Coronary artery (tissue), 2 donors: ENCODE data around the gene NAV1.
A peak's percentile ranks its signal among the peaks of the same experiment; 100 is the strongest.
"Not testable (repeated sequence)": the region's sequence is repeated elsewhere in the genome, so short reads cannot be mapped to it uniquely, and the experiment has no call there.

ENCODE experiments used
- DNase-seq: peaks from one replicate; pipeline ENCODE4 v3.0.0-alpha.2; 2017; ENCODE audit warnings: low spot score
- H3K27ac ChIP-seq, 2 donors: fragments of 200-600 bp; sonication (generic); one replicate each; pipeline ENCODE4 v1.5.1; 2016 to 2019
- H3K4me3 ChIP-seq: fragments of 200-600 bp; sonication (generic); 2 replicates; pipeline ENCODE4 v1.5.1; 2016; ENCODE audit warnings: mild to moderate bottlenecking, moderate library complexity
- CTCF ChIP-seq: fragments of 200-600 bp; sonication (generic); IDR thresholded peaks from one replicate; pipeline ENCODE4 v1.5.1; 2019; ENCODE audit warnings: antibody characterized with exemption

NAV1 gene

GRCh38 chr1:201538612-201539551, at the start of gene NAV1:
TSS of gene NAV1 (plus strand) at chr1:201539127. CDS start at chr1:201622885, 83,758 bp downstream.
- Histone ChIP-seq H3K4me3 (peak within 1 kb of the TSS; percentile 92), H3K27ac (peak within 1 kb of the TSS; percentile 66 to 89)
- peak; percentile 82 for DNase-seq
- no peak for TF ChIP-seq CTCF

GRCh38 chr1:201489643-201490261, 49.2 kb upstream of the NAV1 start:
- peak overlapping the region; percentile 29 to 86 for H3K27ac ChIP-seq
- no peak for DNase-seq
- no peak for TF ChIP-seq CTCF
- peak overlapping the region; percentile 19 for H3K4me3 ChIP-seq

- peak overlapping the region; percentile 86 to 96 for H3K27ac ChIP-seq
Measured at GRCh38 chr1:201490708-201491131, 48.2 kb upstream of the NAV1 start.

GRCh38 chr1:201491896-201492511, 46.9 kb upstream of the NAV1 start:
- Histone ChIP-seq H3K27ac (peak overlapping the region; percentile 96 to 100), H3K4me3 (peak overlapping the region; percentile 7)
- no peak for TF ChIP-seq CTCF
- no peak for DNase-seq

More at GRCh38 chr1:201490708-201491131, 48.2 kb upstream of the NAV1 start:
- no peak for DNase-seq
- H3K4me3 ChIP-seq, result no peak overlapping the region
- TF ChIP-seq CTCF, result no peak

- DNase-seq, result not testable (repeated sequence)
- peak overlapping the region; percentile 96 to 100 for H3K27ac ChIP-seq
Measured at GRCh38 chr1:201493026-201493656, 45.8 kb upstream of the NAV1 start.

GRCh38 chr1:201493757-201494617, 44.9 kb upstream of the NAV1 start:
- TF ChIP-seq CTCF, result no peak
- peak overlapping the region; percentile 3 for H3K4me3 ChIP-seq
- peak overlapping the region; percentile 96 to 100 for H3K27ac ChIP-seq
- DNase-seq, result no peak

More at GRCh38 chr1:201493026-201493656, 45.8 kb upstream of the NAV1 start:
- peak overlapping the region; percentile 3 for H3K4me3 ChIP-seq
